Left cardiac atrium (tissue), 4 donors: ENCODE results near the gene TNFRSF14. TPM values are rescaled to one million over a fixed set of nuclear protein-coding genes. Genes with fewer than 3 reads are reported as not detected.

Source experiments
- ATAC-seq, 2 donors: fragments of 200-7000 bp; cut with Tn5 transposase; one replicate each; pipeline ENCODE4 v1.9.1; 2020; ENCODE audit warnings: mild to moderate bottlenecking in 2 of 2, moderate library complexity in 2 of 2
- DNase-seq: peaks from one replicate; pipeline ENCODE4 v3.0.0-alpha.2; 2020
- intact Hi-C, 2 donors: fragments of 100-400 bp; cut with DNase I; formaldehyde crosslinking; loops; one replicate each; pipeline versions ENCODE4 v1.14.1 to v1.15.1; 2022 to 2023
- total RNA-seq, 2 donors: library from RNA; stranded (reverse); fragmentation: NEBNext Ultra II Directional; extraction: Animal tissue kit (Norgen Biotek cat#: 25700); gene quantifications; one replicate each; pipeline ENCODE4 v1.2.1, GENCODE V29; 2021
- donor health status: DM: no; HTN: yes; CAD: no.
- donor health status: DM: no; HTN: yes; CAD: no; lungs with severe emphysema.
- donor health status: DM: yes; HTN: yes; CAD: no.
- donor health status: Dilated cardiomyopathy.

TNFRSF14 gene
- total RNA-seq, 2 donors from 2014 or later: 21.6 to 22.6 TPM

- ATAC-seq (no peak), DNase-seq (no peak)
- intact Hi-C loops: no loop called here
Measured at GRCh38 chr1:2520806-2521205, 35.4 kb upstream of the TNFRSF14 start.

GRCh38 chr1:2522230-2522629, 33.9 kb upstream of the TNFRSF14 start:
- ATAC-seq (no peak), DNase-seq (no peak)
- intact Hi-C loops: no loop called here

GRCh38 chr1:2523191-2523890, 32.8 kb upstream of the TNFRSF14 start:
- intact Hi-C loops: no loop called here
- no peak for ATAC-seq

GRCh38 chr1:2523891-2524609, 32.1 kb upstream of the TNFRSF14 start:
- intact Hi-C loops: no loop called here

More at GRCh38 chr1:2523191-2523890, 32.8 kb upstream of the TNFRSF14 start:
- no peak for DNase-seq

GRCh38 chr1:2525572-2525919, 30.6 kb upstream of the TNFRSF14 start:
- ATAC-seq (no peak), DNase-seq (no peak)
- intact Hi-C loops: no loop called here

More at GRCh38 chr1:2523891-2524609, 32.1 kb upstream of the TNFRSF14 start:
- ATAC-seq (no peak), DNase-seq (no peak)

GRCh38 chr1:2525920-2526823, 30.0 kb upstream of the TNFRSF14 start, which contains the start of gene PANK4:
TSS of gene PANK4 (minus strand) at chr1:2526596. CDS start at chr1:2526587, 9 bp downstream.
- DNase-seq (peak; percentile 95), ATAC-seq (peak; percentile 90 to 93)
- intact Hi-C loops: no loop called here

GRCh38 chr1:2526824-2527555, 29.2 kb upstream of the TNFRSF14 start:
- intact Hi-C loops: no loop called here
- DNase-seq (no peak), ATAC-seq (peak; percentile 4 to 39)

- intact Hi-C loops: no loop called here
- DNase-seq (no peak), ATAC-seq (no peak)
Measured at GRCh38 chr1:2527556-2527860, 28.7 kb upstream of the TNFRSF14 start.

GRCh38 chr1:2528016-2528415, 28.2 kb upstream of the TNFRSF14 start:
- ATAC-seq: peak; percentile 29 to 36
- peak; percentile 68 for DNase-seq
- intact Hi-C loops: no loop called here

GRCh38 chr1:2528611-2528965, 27.6 kb upstream of the TNFRSF14 start:
- ATAC-seq: no peak
- no peak for DNase-seq
- intact Hi-C loops: no loop called here

GRCh38 chr1:2528966-2529783, 27.0 kb upstream of the TNFRSF14 start:
- ATAC-seq (no peak), DNase-seq (no peak)
- intact Hi-C loops: no loop called here

- intact Hi-C loops: no loop called here
- peak; percentile 47 for DNase-seq
- ATAC-seq: peak in 1 of 2 donors; percentile 3
Measured at GRCh38 chr1:2529784-2530512, 26.2 kb upstream of the TNFRSF14 start, which contains the start of gene HES5. TSS of gene HES5 (minus strand) at chr1:2530263. CDS start at chr1:2530164, 99 bp downstream.

GRCh38 chr1:2530513-2531361, 25.4 kb upstream of the TNFRSF14 start:
- no peak for ATAC-seq
- intact Hi-C loops: no loop called here
- no peak for DNase-seq

- intact Hi-C loops: no loop called here
- ATAC-seq (no peak), DNase-seq (no peak)
Measured at GRCh38 chr1:2532485-2533160, 23.5 kb upstream of the TNFRSF14 start.

- ATAC-seq (no peak), DNase-seq (no peak)
- intact Hi-C loops: no loop called here
Measured at GRCh38 chr1:2533365-2533764, 22.8 kb upstream of the TNFRSF14 start.

- DNase-seq: no peak
- intact Hi-C loops: no loop called here
- ATAC-seq: no peak
Measured at GRCh38 chr1:2534315-2534686, 21.9 kb upstream of the TNFRSF14 start.
